Right forelimb (tissue), 1 donor: ENCODE measurements around the gene LANCL2.
"Not testable (repeated sequence)": the region's sequence is repeated elsewhere in the genome, so short reads cannot be mapped to it uniquely, and the experiment has no call there.

Experiments
- DNase-seq: peaks from one replicate; pipeline ENCODE4 v3.0.0-alpha.2; 2018

Gene LANCL2

DNA sequence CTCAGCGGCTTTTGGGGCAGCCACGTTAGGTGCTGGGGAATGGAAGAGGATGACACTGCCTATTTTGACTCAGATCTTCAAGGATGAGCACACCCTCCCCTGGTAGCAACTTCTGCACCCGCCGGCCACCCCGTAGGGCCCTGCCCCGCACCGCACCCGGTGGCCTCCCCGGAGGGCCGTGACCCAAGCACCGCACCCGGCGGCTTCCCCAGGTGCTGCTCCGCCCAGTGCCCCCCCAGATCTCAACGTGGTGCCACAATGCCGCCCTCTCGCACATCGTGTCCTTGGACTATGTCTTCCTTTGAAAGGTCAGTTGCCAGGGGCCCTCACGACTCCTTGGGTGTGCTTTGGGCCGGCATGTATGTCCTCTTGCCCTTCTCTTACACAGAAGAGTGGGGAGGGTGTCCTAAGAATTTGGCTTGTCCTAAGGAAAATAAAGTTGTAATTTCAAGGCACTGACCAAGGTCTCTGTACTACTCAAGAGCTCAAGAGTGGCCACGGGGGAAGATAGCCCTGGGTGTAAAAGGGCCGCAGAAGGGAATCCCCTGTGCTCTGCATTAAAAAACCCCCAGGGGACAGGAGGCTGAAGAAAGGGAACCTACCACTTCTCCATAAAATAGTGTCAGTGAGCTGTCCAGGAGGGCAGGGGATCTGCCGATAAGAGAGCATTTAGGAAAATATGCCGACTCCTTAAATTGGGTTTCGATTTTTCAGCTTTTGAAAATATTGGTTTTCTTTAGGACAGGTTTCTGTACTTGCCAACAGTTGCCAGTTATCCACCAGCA is 1.6 kb upstream of the LANCL2 start:
- no peak for DNase-seq

DNA sequence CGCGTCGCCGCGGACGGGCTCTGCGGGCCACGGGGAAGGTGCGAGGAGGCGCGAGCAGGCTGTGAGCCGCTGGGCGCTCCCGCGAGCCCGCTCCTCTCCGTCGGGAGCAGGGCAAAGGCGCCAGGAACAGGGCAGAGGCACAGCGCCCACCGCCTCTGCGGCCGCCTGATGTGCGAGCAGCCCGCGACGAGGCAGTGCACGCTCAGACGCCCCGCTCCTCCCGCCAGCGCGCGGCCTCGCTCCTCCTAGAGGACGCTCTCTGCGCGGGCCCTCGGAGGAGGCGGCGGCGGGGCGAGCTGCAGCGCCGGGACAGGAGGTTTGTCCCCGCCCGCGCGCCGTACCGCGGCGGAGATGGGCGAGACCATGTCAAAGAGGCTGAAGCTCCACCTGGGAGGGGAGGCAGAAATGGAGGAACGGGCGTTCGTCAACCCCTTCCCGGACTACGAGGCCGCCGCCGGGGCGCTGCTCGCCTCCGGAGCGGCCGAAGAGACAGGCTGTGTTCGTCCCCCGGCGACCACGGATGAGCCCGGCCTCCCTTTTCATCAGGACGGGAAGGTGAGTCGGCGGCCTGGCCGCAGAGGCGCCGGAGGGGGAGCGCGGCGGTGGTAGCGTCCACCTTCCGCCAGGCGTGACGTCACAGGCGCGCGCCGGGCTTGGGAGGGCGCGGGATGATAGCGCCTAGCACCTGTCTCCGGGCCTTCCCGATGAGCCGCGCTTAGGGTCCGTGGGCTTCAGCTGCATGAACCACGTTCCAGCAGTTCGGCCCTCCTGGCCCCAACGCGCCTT is 731 bp downstream of the LANCL2 start:
- peak; percentile 98 for DNase-seq

DNA sequence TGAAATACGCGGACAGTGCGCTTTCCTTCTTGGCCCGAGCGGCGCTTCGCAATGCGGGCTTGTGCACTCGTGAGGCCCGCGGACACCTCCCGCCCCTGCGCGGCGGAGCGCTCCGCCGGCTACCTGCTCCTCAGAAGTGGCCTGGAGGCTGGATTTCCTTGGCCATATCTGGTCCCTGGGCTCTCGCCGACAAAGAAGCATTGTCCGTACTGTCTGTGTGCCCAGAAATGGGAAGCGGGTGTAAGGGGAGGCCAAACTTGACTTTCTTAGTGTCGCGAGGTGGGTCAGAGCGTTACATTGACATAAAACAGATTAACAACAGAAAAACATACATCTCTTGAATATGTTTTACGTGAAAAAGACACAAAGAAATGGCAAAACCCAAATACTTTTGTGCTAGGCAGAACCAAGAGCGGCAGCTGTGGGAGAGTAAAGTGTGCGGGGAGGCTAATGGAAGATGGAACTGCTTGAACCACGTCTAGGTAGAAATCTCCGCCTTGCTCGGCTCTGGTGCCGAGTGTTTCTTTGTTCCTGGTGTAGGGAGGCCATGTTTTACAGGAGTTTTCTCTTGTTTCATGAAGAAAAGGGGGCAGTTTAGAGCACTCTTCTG is 1.4 kb downstream of the LANCL2 start:
- DNase-seq, result no peak

DNA sequence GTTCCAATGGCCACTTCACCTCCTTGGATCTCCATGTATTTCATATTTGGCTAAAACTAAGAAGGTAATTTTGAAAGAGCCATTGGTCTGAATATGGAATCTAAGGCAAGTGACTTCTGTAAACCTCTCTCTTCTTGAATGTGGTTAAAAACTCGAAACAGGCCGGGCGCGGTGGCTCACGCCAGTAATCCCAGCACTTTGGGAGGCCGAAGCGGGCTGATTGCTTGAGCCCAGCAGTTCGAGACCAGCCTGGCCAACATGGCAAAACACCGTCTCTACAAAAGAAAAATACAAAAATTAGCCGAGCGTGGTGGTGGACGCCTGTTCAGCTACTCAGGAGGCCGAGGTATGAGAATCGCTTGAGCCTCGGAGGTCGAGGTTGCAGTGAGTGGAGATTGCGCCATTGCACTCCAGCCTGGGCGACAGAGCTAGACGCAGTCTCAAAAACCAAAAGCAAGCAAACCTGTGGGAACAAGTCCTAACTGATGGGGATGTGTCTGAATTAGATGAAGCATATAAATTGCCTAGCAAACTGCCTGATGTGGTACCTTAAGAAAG is 2.2 kb downstream of the LANCL2 start:
- DNase-seq, result no peak

DNA sequence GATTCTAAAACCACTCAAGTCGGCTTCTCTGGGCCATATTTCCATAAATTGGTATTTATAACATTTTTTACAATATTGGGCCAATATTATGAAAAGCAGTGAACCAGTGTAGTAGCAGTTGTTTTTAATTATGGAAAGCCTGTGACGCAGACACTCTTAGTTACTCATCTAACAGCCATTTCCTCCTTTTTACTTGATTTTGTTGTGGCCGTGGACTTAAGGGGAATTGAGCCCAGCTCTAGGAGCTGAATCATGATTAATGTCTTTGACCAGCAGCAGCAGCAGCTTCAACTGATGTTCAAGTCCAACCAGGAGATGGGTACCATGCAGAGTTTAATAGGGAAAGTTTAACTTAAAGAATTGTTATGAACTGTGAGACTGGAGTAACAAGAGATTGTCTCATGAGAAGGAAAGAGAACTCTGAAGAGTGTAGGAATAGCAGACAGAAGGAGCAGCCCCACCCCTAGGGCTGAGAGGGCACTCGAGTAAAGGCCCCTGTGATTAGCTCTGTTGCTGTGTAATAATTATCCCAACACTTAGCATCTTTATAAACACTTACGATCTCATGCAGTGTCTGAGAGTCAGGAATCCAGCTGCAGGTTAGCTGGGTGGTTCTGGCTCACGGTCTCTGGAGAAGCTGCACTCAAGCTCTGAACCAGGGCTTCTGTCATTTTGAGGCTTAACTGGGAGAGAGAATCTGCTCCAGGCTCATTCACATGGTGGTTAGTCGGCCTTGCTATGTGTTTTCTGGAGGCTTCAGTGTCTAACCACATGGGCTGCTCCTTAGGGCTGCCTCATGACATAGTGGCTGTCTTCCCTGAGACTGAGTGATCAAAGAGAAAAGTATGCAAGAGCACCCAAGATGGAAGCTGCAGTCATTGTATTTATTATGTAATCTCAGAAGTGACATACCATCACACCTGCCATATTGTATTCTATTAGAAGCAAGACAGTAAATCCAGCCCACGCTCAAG is 4.6 kb downstream of the LANCL2 start:
- no peak for DNase-seq

DNA sequence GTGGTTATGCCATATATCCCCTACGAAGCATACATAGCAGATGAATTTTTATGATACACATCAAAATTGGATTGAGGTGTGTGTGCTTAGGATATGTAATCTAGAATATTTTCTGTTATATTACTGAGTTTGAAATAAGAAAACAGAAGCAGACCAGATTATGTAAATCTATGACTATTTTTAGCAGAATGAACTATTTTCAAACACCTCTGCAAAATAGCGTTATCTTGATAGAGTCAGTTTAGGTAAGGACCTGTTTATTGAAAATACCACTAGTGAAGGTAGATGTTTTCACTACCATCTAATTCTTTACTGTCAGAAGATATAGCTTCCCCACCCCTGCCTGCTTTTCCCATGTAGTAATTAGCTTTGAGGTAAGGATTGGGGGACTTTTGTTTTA is 9.1 kb downstream of the LANCL2 start:
- no peak for DNase-seq

DNA sequence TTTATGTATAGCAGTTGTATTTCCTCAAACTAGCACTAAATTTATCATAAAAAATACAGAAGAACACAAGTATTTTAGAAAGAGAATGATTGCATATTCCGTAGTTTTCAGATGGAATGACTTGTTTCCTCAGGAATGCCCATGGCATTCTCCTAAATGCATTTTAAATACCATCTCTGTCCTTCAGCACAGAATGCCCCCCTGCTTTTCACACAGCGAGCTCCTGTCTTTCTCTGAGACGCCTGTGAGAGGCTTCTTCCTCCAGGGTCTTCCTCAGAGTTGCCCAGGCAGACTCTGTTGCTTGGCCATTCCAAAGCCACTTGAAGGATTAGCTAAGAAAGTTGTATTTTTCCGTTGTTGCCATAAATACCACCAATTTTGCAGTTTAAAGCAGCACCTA is 10.1 kb downstream of the LANCL2 start:
- no peak for DNase-seq

DNA sequence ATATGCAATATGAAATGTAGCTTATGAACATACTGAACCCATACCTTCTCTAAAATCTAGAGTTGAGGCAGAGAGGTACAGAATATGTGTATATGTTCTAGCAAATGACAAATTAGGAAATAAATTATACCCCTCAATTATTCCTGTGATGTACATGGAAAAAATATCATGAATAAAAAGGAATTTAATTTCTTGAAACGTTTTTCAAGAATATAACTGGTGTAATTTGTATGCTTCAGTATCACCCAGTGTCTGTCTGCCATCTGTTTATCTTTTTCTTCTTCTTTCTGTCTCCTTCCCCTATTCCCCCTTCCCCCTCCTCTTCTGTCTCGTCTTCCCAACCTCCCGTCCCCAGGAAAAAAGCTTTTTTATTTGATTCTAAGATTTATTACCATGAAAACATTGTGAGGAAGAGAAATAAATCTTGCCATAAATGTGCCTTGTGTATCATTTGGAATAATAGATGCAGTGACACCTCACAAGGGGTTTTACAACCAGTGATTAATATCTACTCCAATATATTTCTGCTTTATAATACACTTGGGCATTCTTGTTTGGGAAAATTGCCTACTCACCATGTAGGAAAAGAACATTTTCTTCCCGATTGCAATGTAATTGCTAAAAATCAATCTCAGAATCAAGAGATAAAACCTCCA is 12.2 kb downstream of the LANCL2 start:
- no peak for DNase-seq

DNA sequence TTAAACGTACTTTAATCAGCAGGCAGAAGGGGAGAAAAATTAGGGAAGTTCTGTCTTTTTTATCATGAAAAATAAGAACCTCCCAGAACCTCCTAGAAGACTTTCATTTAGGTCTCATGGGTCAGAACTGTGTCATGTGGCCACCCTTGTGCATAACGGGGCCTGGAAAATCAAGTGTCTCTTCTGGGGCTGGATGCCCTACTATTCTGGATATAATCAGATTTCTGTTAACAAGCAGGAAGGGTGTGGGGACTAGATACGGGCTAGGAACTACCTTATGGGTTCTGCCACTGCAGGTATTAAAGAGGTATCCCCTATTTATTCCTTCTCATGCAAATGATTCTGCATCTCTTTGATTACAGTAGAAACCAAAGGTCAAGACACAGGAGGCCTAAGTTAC is 14.1 kb downstream of the LANCL2 start:
- DNase-seq, result no peak

DNA sequence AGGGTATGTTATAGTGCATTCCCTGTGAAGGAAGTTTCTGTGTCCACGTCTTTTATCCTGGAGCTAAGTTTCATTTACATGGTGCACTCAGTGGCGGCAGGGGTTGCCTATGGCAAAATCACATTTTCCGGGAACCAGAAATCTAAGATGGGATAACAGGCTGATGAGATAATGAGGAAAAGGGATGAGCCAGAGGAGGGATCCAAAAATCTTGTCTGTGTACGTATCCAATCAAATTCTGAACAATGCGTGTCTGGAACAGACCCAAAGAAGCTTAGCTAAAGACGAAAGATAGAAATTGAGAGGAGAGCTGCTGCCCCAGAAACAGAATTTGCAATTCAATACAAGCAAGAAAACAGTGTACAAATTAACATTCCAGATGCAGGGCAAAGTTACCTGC is 16.1 kb downstream of the LANCL2 start:
- no peak for DNase-seq

DNA sequence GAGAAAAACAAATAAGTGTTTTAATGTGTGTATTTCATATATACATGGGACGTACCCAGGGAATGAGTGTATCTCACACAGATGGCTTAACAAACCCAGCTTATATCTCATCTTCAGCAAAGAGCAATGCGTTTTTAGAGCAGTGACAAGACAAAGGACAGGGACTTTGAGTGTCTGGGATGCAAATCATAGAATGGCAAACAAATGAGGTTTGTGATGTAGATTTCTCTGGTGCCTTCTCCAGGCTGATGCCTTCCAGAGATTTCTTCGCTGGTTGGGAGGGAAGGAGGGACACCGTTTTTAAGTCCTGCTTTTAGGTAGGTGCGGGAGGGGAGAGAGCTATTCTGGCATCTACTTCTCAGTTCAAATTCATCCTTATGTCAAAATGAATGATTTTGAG is 16.6 kb downstream of the LANCL2 start:
- DNase-seq, result no peak

DNA sequence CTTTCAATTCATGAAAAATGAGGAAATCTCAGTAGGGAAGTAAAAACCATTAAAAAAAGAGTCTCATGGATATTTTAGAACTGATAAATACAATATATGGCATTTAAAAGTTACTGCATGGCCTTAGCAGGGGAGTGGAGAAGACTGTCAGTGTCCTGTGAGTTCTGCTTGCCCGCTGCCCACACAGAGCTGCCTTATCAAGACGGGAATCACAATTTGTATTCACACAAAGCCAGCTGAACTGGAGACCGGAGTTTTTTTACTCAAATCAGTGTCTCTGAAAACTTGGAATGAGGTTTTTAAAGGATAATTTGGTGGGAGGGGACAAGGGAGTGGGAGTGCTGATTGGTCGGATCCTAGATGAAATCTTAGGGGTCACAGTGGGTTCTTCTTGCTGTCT is 17.1 kb downstream of the LANCL2 start:
- DNase-seq, result no peak

DNA sequence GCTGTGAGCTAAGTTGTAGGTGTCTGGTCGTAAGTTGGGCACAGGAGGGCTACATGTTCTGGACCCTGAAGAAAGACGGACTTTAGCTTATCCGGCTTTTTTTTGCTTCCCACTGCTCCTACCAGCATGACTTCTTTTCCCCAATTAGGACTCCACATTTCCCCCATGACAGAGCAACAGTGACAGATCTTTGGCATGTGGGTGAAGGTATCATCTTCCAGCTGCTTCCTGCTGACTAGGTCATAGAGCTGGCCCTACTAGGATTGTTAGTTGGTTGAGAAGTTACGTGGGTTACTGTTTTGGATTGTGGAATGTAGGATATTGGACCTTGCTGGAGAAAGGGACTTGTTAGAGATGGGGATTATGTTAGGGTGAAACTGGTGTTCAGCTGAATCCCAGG is 21.4 kb downstream of the LANCL2 start:
- no peak for DNase-seq

DNA sequence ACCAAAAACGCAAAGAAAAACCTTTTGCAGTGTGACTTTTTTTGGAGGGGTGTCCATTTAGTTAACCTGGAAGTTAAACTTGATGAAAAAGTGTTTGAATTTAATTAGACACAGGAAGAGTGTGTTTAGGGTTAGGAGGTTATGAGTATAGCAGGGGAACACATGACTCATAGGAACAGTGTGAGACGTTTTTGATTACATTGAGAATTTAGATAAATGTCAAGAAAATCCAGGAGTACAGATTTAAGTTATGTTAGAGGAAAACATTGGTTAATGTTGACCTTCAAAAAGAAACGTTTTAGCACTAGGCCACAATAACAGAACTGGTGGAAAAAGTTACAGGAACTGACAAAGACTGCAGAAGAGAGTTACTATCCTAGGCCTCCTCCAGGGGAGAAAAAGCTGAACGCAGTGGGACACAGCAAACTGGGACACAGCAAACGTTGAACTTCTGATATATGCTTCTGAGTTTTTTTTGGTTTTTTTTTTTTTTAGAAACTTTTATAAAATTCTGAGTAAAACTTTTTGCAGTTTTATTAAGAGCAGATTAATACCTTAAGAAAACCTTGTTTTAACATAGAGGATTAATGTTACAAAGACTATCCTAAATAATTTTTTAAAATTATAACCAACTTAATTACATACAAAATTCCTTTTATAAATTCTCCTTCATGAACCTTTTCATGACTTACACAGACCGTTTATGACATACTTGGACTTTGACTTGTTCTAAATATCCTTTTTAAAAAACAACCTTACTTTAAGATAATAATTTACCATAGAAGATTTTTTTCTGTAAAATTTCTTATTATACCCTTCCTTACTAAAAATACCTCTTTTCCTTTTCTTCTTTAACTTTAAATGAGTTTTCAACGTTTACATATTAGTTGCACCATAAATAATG is 22.2 kb downstream of the LANCL2 start:
- DNase-seq, result no peak

DNA sequence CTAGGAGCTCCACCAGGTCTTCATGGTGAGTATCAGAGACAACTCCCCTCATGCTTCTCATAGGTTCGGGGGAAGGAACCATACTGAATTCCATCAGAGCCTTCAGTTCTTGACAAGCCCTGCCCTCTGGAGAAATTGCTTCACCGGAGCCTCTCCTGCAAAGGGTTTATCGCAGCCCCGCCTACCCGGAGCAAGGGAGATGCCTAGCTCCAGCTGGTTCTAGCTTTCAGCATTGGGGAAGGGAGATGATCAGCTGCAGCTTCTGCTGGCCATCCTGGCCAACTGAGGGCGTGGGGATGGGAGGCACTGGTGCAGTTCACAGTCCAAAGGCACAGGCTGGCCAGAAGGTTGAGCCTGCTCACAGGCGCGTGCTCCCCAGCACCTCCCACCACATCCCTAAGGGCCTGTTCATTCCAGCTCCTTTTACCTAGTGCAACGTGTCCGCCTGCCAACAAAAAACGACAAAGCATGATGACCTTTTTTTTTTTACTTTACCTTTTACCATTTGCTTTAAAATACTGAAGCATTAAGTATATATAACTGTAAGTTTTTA is 31.2 kb downstream of the LANCL2 start:
- DNase-seq, result no peak

DNA sequence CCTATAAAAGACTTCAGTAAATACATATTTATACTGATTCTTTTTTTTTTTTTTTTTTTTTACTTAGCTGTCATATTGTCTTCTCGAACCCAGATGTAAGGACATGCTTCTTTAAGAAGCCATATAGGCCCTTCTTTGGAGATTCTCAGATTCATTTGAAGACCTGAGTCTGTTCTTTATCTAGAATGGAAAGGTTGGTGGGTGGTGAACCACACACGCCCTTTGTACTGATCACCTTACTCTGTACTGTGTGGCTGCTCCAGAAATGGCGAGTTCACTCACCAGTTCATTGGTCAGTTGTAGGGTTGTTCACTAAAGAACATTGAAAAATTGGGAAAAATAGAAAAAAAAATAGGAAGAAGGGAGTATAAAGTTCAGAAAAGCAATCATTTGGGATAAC is 32.5 kb downstream of the LANCL2 start:
- DNase-seq, result no peak

DNA sequence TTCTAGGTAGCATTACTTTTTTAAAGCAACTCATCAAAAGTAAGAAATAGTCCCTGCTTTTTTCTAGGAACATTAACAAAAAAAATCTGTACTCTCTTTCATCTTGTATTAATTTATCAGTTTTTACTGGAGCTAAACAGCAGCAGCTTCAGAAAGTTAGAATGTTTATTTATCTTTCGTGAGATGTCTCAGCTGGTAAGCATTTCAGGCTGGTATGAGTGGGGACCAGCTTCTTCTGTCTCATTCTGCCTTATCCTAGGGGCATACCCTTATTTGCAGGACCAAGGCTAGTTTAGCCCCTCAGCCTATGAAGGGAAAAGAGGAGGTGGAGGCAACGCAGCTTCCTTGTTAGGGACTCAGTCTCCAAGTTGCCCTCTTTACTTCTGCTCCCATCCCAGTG is 35.1 kb downstream of the LANCL2 start:
- DNase-seq, result no peak

DNA sequence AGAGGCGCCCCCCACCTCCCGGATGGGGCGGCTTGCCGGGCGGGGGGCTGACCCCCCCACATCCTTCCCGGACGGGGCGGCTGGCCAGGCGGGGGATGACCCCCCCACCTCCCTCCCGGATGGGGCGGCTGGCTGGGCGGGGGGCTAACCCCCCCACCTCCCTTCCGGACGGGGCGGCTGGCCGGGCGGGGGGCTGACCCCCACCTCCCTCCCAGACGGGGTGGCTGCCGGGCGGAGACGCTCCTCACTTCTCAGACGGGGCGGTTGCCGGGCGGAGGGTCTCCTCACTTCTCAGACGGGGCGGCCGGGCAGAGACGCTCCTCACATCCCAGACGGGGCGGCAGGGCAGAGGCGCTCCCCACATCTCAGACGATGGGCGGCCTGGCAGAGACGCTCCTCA is 37.4 kb downstream of the LANCL2 start:
- not testable (repeated sequence) for DNase-seq

DNA sequence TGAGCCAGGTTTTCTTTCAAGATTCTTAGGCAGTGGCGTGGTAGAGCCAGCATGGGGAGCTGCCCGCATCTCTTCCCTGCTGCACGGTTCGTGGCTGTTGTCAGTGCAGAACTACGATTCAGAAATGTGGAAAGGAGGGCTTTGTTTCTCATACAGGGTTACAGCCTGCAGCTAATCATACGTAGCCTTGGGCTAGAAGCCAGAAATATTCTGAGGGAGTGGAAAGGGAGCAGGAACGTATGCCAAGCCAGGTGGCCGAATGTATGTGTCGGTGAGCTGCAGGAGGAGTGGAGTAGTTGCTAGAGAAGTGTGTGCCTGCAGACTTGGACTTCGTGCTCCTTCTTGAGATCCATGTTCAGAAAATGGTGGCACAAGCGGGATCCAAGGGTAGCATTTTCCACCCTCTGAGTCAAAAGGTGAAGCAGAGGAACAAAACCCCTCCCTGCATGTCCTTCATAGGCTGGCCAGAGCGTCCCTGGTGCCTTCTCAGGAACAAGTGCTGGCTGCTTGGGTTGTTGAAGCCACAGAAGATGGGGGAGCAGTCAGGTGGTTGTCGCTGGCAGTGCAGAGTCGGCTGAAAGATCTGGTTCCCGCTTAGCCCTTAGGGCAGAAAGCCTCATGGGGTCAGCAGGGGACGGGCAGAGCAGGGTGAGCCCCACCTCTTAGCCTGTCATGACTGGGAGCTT is 40.9 kb downstream of the LANCL2 start:
- no peak for DNase-seq
